ENCODE data around the gene DAAM1.

Gene DAAM1

GRCh38 chr14:59363531-59364226 lies 175.2 kb downstream of the DAAM1 start:
- no peaks in the 10 kb centered on the region for H3K4me1 ChIP-seq (ENCODE audit: control insufficient read depth, insufficient read depth, low read length)
- no peak overlapping the region for H3K27ac ChIP-seq (ENCODE audit: low read depth, low read length)
- H3K9me3 ChIP-seq (ENCODE audit: control insufficient read depth, insufficient read depth, low read length), result no peaks in the 10 kb centered on the region
- no peak overlapping the region for H3K4me3 ChIP-seq (ENCODE audit: low read depth, low read length)
- no peaks in the 10 kb centered on the region for H3K27me3 ChIP-seq (ENCODE audit: control insufficient read depth, insufficient read depth, low read length)
- peaks cover 27% of the 10 kb centered on the region; the same call in 1 of the 2 replicates for H3K36me3 ChIP-seq (ENCODE audit: control insufficient read depth, insufficient read depth, low read length)
- H3K9ac ChIP-seq (ENCODE audit: low read depth, low read length), result no peak overlapping the region

- H3K4me3 ChIP-seq (ENCODE audit: low read depth, low read length), result no peak overlapping the region
- no peaks in the 10 kb centered on the region for H3K9me3 ChIP-seq (ENCODE audit: control insufficient read depth, insufficient read depth, low read length)
- H3K9ac ChIP-seq (ENCODE audit: low read depth, low read length), result no peak overlapping the region
- no peaks in the 10 kb centered on the region for H3K27me3 ChIP-seq (ENCODE audit: control insufficient read depth, insufficient read depth, low read length)
- H3K4me1 ChIP-seq (ENCODE audit: control insufficient read depth, insufficient read depth, low read length), result no peaks in the 10 kb centered on the region
- no peaks in the 10 kb centered on the region; the same call in 1 of the 2 replicates for H3K36me3 ChIP-seq (ENCODE audit: control insufficient read depth, insufficient read depth, low read length)
- no peak overlapping the region for H3K27ac ChIP-seq (ENCODE audit: low read depth, low read length)
Measured at GRCh38 chr14:59370158-59370742, 181.8 kb downstream of the DAAM1 start.

- no peaks in the 10 kb centered on the region for H3K27me3 ChIP-seq (ENCODE audit: control insufficient read depth, insufficient read depth, low read length)
- H3K36me3 ChIP-seq (ENCODE audit: control insufficient read depth, insufficient read depth, low read length), result no peaks in the 10 kb centered on the region; the same call in 1 of the 2 replicates
- no peak overlapping the region for H3K27ac ChIP-seq (ENCODE audit: low read depth, low read length)
- H3K9ac ChIP-seq (ENCODE audit: low read depth, low read length), result no peak overlapping the region
- H3K4me3 ChIP-seq (ENCODE audit: low read depth, low read length), result no peak overlapping the region
- no peaks in the 10 kb centered on the region for H3K4me1 ChIP-seq (ENCODE audit: control insufficient read depth, insufficient read depth, low read length)
- no peaks in the 10 kb centered on the region for H3K9me3 ChIP-seq (ENCODE audit: control insufficient read depth, insufficient read depth, low read length)
Measured at GRCh38 chr14:59371771-59372170, 183.3 kb downstream of the DAAM1 start.

GRCh38 chr14:59374048-59374447 lies 185.6 kb downstream of the DAAM1 start:
- H3K27me3 ChIP-seq (ENCODE audit: control insufficient read depth, insufficient read depth, low read length), result no peaks in the 10 kb centered on the region
- no peak overlapping the region for H3K4me3 ChIP-seq (ENCODE audit: low read depth, low read length)
- no peak overlapping the region for H3K9ac ChIP-seq (ENCODE audit: low read depth, low read length)
- no peak overlapping the region for H3K27ac ChIP-seq (ENCODE audit: low read depth, low read length)
- H3K4me1 ChIP-seq (ENCODE audit: control insufficient read depth, insufficient read depth, low read length), result no peaks in the 10 kb centered on the region
- no peaks in the 10 kb centered on the region for H3K36me3 ChIP-seq (ENCODE audit: control insufficient read depth, insufficient read depth, low read length)
- H3K9me3 ChIP-seq (ENCODE audit: control insufficient read depth, insufficient read depth, low read length), result no peaks in the 10 kb centered on the region

- Histone ChIP-seq H3K9ac (ENCODE audit: low read depth, low read length) (no peak overlapping the region), H3K4me3 (ENCODE audit: low read depth, low read length) (no peak overlapping the region), H3K27ac (ENCODE audit: low read depth, low read length) (no peak overlapping the region), H3K9me3 (ENCODE audit: control insufficient read depth, insufficient read depth, low read length) (no peaks in the 10 kb centered on the region), H3K4me1 (ENCODE audit: control insufficient read depth, insufficient read depth, low read length) (no peaks in the 10 kb centered on the region), H3K36me3 (ENCODE audit: control insufficient read depth, insufficient read depth, low read length) (no peaks in the 10 kb centered on the region), H3K27me3 (ENCODE audit: control insufficient read depth, insufficient read depth, low read length) (no peaks in the 10 kb centered on the region)
Measured at GRCh38 chr14:59376686-59377085, 188.2 kb downstream of the DAAM1 start.

GRCh38 chr14:59377491-59377890 lies 189.0 kb downstream of the DAAM1 start:
- Histone ChIP-seq H3K9ac (ENCODE audit: low read depth, low read length) (no peak overlapping the region), H3K4me3 (ENCODE audit: low read depth, low read length) (no peak overlapping the region), H3K36me3 (ENCODE audit: control insufficient read depth, insufficient read depth, low read length) (no peaks in the 10 kb centered on the region), H3K9me3 (ENCODE audit: control insufficient read depth, insufficient read depth, low read length) (no peaks in the 10 kb centered on the region), H3K27me3 (ENCODE audit: control insufficient read depth, insufficient read depth, low read length) (no peaks in the 10 kb centered on the region), H3K4me1 (ENCODE audit: control insufficient read depth, insufficient read depth, low read length) (no peaks in the 10 kb centered on the region), H3K27ac (ENCODE audit: low read depth, low read length) (no peak overlapping the region)

- Histone ChIP-seq H3K9me3 (ENCODE audit: control insufficient read depth, insufficient read depth, low read length) (no peaks in the 10 kb centered on the region), H3K27ac (ENCODE audit: low read depth, low read length) (no peak overlapping the region), H3K9ac (ENCODE audit: low read depth, low read length) (no peak overlapping the region), H3K36me3 (ENCODE audit: control insufficient read depth, insufficient read depth, low read length) (no peaks in the 10 kb centered on the region), H3K27me3 (ENCODE audit: control insufficient read depth, insufficient read depth, low read length) (no peaks in the 10 kb centered on the region), H3K4me1 (ENCODE audit: control insufficient read depth, insufficient read depth, low read length) (no peaks in the 10 kb centered on the region), H3K4me3 (ENCODE audit: low read depth, low read length) (no peak overlapping the region)
Measured at GRCh38 chr14:59377991-59378601, 189.6 kb downstream of the DAAM1 start.

GRCh38 chr14:59389936-59390335 lies 201.5 kb downstream of the DAAM1 start:
- H3K4me3 ChIP-seq (ENCODE audit: low read depth, low read length), result no peak overlapping the region
- H3K27me3 ChIP-seq (ENCODE audit: control insufficient read depth, insufficient read depth, low read length), result no peaks in the 10 kb centered on the region
- 0 out of 2 replicates have a peak, but pooled peaks cover under 1% of the 10 kb centered on the region for H3K4me1 ChIP-seq (ENCODE audit: control insufficient read depth, insufficient read depth, low read length)
- H3K9ac ChIP-seq (ENCODE audit: low read depth, low read length), result no peak overlapping the region
- no peak overlapping the region for H3K27ac ChIP-seq (ENCODE audit: low read depth, low read length)
- no peaks in the 10 kb centered on the region for H3K36me3 ChIP-seq (ENCODE audit: control insufficient read depth, insufficient read depth, low read length)
- H3K9me3 ChIP-seq (ENCODE audit: control insufficient read depth, insufficient read depth, low read length), result no peaks in the 10 kb centered on the region

GRCh38 chr14:59391388-59391787 lies 202.9 kb downstream of the DAAM1 start:
- Histone ChIP-seq H3K9me3 (ENCODE audit: control insufficient read depth, insufficient read depth, low read length) (no peaks in the 10 kb centered on the region), H3K4me1 (ENCODE audit: control insufficient read depth, insufficient read depth, low read length) (peaks cover 7% of the 10 kb centered on the region), H3K36me3 (ENCODE audit: control insufficient read depth, insufficient read depth, low read length) (no peaks in the 10 kb centered on the region)

GRCh38 chr14:59394268-59394667 lies 205.8 kb downstream of the DAAM1 start:
- Histone ChIP-seq H3K4me3 (ENCODE audit: low read depth, low read length) (no peak overlapping the region), H3K9me3 (ENCODE audit: control insufficient read depth, insufficient read depth, low read length) (no peaks in the 10 kb centered on the region), H3K27ac (ENCODE audit: low read depth, low read length) (no peak overlapping the region), H3K9ac (ENCODE audit: low read depth, low read length) (no peak overlapping the region), H3K4me1 (ENCODE audit: control insufficient read depth, insufficient read depth, low read length) (peaks cover 7% of the 10 kb centered on the region), H3K36me3 (ENCODE audit: control insufficient read depth, insufficient read depth, low read length) (no peaks in the 10 kb centered on the region), H3K27me3 (ENCODE audit: control insufficient read depth, insufficient read depth, low read length) (no peaks in the 10 kb centered on the region)

More at GRCh38 chr14:59391388-59391787, 202.9 kb downstream of the DAAM1 start:
- H3K27me3 ChIP-seq (ENCODE audit: control insufficient read depth, insufficient read depth, low read length), result no peaks in the 10 kb centered on the region
- no peak overlapping the region for H3K9ac ChIP-seq (ENCODE audit: low read depth, low read length)
- no peak overlapping the region for H3K4me3 ChIP-seq (ENCODE audit: low read depth, low read length)
- no peak overlapping the region for H3K27ac ChIP-seq (ENCODE audit: low read depth, low read length)

- Histone ChIP-seq H3K4me1 (ENCODE audit: control insufficient read depth, insufficient read depth, low read length) (peaks cover 7% of the 10 kb centered on the region), H3K9me3 (ENCODE audit: control insufficient read depth, insufficient read depth, low read length) (no peaks in the 10 kb centered on the region), H3K27ac (ENCODE audit: low read depth, low read length) (peak overlapping the region; percentile 54), H3K27me3 (ENCODE audit: control insufficient read depth, insufficient read depth, low read length) (no peaks in the 10 kb centered on the region), H3K36me3 (ENCODE audit: control insufficient read depth, insufficient read depth, low read length) (no peaks in the 10 kb centered on the region), H3K4me3 (ENCODE audit: low read depth, low read length) (no peak overlapping the region), H3K9ac (ENCODE audit: low read depth, low read length) (no peak overlapping the region)
Measured at GRCh38 chr14:59395672-59396071, 207.2 kb downstream of the DAAM1 start.
